HEK293 (cell line): ENCODE measurements around the gene ZSCAN9.

Source experiments
- BCL11A ChIP-seq: fragments of 450-650 bp; formaldehyde crosslinking; IDR thresholded peaks from 2 replicates; pipeline ENCODE4 v1.5.1; 2016; ENCODE audit warnings: low read depth, missing biosample characterization, missing genetic modification characterization
- GLIS2 ChIP-seq: fragments of 450-650 bp; formaldehyde crosslinking; IDR thresholded peaks from 2 replicates; pipeline ENCODE4 v1.5.1; 2016; ENCODE audit warnings: missing biosample characterization, missing genetic modification characterization
- KLF7 ChIP-seq: fragments of 450-650 bp; formaldehyde crosslinking; IDR thresholded peaks from 2 replicates; pipeline ENCODE4 v1.5.1; 2016; ENCODE audit warnings: missing biosample characterization, missing genetic modification characterization, borderline replicate concordance
- KLF9 ChIP-seq: fragments of 450-650 bp; formaldehyde crosslinking; IDR thresholded peaks from 2 replicates; pipeline ENCODE4 v1.5.1; 2016; ENCODE audit warnings: missing biosample characterization, missing genetic modification characterization, low read depth
- TSHZ1 ChIP-seq: fragments of 450-650 bp; formaldehyde crosslinking; IDR thresholded peaks from 2 replicates; pipeline ENCODE4 v1.5.1; 2016; ENCODE audit warnings: missing biosample characterization, missing genetic modification characterization, borderline replicate concordance
- ZBTB26 ChIP-seq: fragments of 450-650 bp; formaldehyde crosslinking; optimal IDR thresholded peaks from 2 replicates; pipeline ENCODE3; 2016; ENCODE audit warnings: missing biosample characterization, mild to moderate bottlenecking, missing genetic modification characterization
- ZFHX2 ChIP-seq: fragments of 450-650 bp; formaldehyde crosslinking; conservative IDR thresholded peaks from 2 replicates; pipeline ENCODE4 v1.5.1; 2016; ENCODE audit warnings: missing biosample characterization, missing genetic modification characterization
- ZNF10 ChIP-seq: fragments of 450-650 bp; formaldehyde crosslinking; IDR thresholded peaks from 2 replicates; pipeline ENCODE4 v1.5.1; 2017; ENCODE audit warnings: missing biosample characterization, missing genetic modification characterization
- ZNF148 ChIP-seq: fragments of 450-650 bp; formaldehyde crosslinking; IDR thresholded peaks from 2 replicates; pipeline ENCODE4 v1.5.0; 2017; ENCODE audit warnings: missing biosample characterization, missing genetic modification characterization, borderline replicate concordance
- ZNF157 ChIP-seq: fragments of 450-650 bp; formaldehyde crosslinking; IDR thresholded peaks from 2 replicates; pipeline ENCODE4 v1.5.1; 2016; ENCODE audit warnings: missing biosample characterization, missing genetic modification characterization
- ZNF2 ChIP-seq: fragments of 450-650 bp; formaldehyde crosslinking; IDR thresholded peaks from 2 replicates; pipeline ENCODE4 v1.5.1; 2016; ENCODE audit warnings: missing biosample characterization, missing genetic modification characterization
- ZNF398 ChIP-seq: fragments of 450-650 bp; formaldehyde crosslinking; IDR thresholded peaks from 2 replicates; pipeline ENCODE4 v1.5.1; 2017; ENCODE audit warnings: missing biosample characterization, missing genetic modification characterization
- ZNF449 ChIP-seq: fragments of 450-650 bp; formaldehyde crosslinking; IDR thresholded peaks from 2 replicates; pipeline ENCODE4 v1.5.1; 2017; ENCODE audit warnings: missing biosample characterization, mild to moderate bottlenecking, missing genetic modification characterization, moderate library complexity
- ZNF48 ChIP-seq: fragments of 450-650 bp; formaldehyde crosslinking; IDR thresholded peaks from 2 replicates; pipeline ENCODE4 v1.5.1; 2016; ENCODE audit warnings: missing biosample characterization, missing genetic modification characterization
- ZNF529 ChIP-seq: fragments of 450-650 bp; formaldehyde crosslinking; IDR thresholded peaks from 2 replicates; pipeline ENCODE4 v1.5.1; 2017; ENCODE audit warnings: missing genetic modification characterization, missing biosample characterization; ENCODE audit not compliant: insufficient replicate concordance
- ZNF548 ChIP-seq: fragments of 450-650 bp; formaldehyde crosslinking; IDR thresholded peaks from 2 replicates; pipeline ENCODE4 v1.5.1; 2016; ENCODE audit warnings: missing biosample characterization, missing genetic modification characterization
- ZSCAN30 ChIP-seq: fragments of 450-650 bp; IDR thresholded peaks from 2 replicates; pipeline ENCODE4 v1.5.1; 2018; ENCODE audit warnings: missing biosample characterization, mild to moderate bottlenecking, missing genetic modification characterization, moderate library complexity
- TF ChIP-seq, protein P1 (sequence below): fragments of 450-650 bp; formaldehyde crosslinking; IDR thresholded peaks from 2 replicates; pipeline ENCODE4 v1.5.1; 2016; ENCODE audit warnings: missing biosample characterization, missing genetic modification characterization
- TF ChIP-seq, protein P2 (sequence below): fragments of 450-650 bp; formaldehyde crosslinking; IDR thresholded peaks from 2 replicates; pipeline ENCODE4 v1.5.1; 2016; ENCODE audit warnings: missing biosample characterization, missing genetic modification characterization, borderline replicate concordance

Gene ZSCAN9

DNA sequence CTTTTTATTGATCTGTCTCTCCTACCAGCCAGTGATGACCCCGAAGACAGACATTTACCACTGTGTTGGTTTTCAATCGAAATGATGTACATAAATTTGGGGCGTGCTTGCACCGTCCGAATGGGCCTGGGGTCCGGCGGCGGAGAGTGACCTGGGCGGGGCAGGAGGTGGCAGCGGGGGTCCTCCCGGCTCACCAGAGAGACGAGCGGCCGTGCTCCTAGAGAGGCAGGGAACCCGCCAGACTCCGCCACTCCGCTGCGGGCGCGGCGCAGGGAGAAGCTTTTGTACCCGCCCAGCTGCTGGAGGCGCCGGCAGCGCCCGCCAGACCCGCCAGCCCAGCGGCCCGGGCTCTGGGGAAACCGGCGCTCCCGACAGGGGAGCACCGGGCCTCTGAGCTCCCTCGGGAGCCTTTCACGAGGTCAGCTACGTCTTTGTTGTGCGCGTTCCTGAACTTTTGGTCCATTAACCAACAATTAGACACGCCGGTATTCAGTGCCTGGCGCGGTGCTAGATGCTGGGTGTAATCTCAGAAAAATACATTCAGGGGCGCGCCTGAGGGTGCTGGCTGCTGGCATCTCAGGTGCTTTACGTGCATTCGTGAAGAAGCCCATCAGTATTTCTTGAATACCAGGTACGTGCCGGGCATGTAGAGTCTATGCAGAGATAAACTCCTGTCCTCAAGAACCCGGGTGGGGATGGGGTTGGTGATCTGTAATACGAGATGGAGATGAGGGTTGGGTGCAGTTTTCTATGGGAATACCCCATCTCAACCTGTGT, 56.4 kb downstream of the ZSCAN9 start, which contains the start of gene PGBD1 (continued):
- TF ChIP-seq, protein P1, sequence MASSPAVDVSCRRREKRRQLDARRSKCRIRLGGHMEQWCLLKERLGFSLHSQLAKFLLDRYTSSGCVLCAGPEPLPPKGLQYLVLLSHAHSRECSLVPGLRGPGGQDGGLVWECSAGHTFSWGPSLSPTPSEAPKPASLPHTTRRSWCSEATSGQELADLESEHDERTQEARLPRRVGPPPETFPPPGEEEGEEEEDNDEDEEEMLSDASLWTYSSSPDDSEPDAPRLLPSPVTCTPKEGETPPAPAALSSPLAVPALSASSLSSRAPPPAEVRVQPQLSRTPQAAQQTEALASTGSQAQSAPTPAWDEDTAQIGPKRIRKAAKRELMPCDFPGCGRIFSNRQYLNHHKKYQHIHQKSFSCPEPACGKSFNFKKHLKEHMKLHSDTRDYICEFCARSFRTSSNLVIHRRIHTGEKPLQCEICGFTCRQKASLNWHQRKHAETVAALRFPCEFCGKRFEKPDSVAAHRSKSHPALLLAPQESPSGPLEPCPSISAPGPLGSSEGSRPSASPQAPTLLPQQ (tag by site-specific recombination): no peak
- TF ChIP-seq ZBTB26 (tag by site-specific recombination) (peak; percentile 89), ZNF449 (peak; percentile 80), ZSCAN30 (tag by site-specific recombination) (peak; percentile 94), ZNF529 (no peak), BCL11A (tag by site-specific recombination) (no peak), TSHZ1 (tag by site-specific recombination) (no peak), ZNF548 (no peak), KLF9 (tag by site-specific recombination) (peak; percentile 62; the same call in 1 of the 2 replicates), ZNF148 (no peak), ZFHX2 (tag by site-specific recombination) (no peak), KLF7 (tag by site-specific recombination) (peak; percentile 74; the same call in 1 of the 2 replicates), ZNF398 (tag by site-specific recombination) (0 out of 2 replicates have a peak, but pooled peaks have one; percentile 30), ZNF10 (tag by site-specific recombination) (no peak), ZNF157 (no peak), ZNF2 (tag by site-specific recombination) (no peak), ZNF48 (tag by site-specific recombination) (no peak), GLIS2 (tag by site-specific recombination) (peak; percentile 63)
- TF ChIP-seq, protein P2, sequence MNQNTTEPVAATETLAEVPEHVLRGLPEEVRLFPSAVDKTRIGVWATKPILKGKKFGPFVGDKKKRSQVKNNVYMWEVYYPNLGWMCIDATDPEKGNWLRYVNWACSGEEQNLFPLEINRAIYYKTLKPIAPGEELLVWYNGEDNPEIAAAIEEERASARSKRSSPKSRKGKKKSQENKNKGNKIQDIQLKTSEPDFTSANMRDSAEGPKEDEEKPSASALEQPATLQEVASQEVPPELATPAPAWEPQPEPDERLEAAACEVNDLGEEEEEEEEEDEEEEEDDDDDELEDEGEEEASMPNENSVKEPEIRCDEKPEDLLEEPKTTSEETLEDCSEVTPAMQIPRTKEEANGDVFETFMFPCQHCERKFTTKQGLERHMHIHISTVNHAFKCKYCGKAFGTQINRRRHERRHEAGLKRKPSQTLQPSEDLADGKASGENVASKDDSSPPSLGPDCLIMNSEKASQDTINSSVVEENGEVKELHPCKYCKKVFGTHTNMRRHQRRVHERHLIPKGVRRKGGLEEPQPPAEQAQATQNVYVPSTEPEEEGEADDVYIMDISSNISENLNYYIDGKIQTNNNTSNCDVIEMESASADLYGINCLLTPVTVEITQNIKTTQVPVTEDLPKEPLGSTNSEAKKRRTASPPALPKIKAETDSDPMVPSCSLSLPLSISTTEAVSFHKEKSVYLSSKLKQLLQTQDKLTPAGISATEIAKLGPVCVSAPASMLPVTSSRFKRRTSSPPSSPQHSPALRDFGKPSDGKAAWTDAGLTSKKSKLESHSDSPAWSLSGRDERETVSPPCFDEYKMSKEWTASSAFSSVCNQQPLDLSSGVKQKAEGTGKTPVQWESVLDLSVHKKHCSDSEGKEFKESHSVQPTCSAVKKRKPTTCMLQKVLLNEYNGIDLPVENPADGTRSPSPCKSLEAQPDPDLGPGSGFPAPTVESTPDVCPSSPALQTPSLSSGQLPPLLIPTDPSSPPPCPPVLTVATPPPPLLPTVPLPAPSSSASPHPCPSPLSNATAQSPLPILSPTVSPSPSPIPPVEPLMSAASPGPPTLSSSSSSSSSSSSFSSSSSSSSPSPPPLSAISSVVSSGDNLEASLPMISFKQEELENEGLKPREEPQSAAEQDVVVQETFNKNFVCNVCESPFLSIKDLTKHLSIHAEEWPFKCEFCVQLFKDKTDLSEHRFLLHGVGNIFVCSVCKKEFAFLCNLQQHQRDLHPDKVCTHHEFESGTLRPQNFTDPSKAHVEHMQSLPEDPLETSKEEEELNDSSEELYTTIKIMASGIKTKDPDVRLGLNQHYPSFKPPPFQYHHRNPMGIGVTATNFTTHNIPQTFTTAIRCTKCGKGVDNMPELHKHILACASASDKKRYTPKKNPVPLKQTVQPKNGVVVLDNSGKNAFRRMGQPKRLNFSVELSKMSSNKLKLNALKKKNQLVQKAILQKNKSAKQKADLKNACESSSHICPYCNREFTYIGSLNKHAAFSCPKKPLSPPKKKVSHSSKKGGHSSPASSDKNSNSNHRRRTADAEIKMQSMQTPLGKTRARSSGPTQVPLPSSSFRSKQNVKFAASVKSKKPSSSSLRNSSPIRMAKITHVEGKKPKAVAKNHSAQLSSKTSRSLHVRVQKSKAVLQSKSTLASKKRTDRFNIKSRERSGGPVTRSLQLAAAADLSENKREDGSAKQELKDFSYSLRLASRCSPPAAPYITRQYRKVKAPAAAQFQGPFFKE (tag by site-specific recombination): no peak
